ENCODE results near the gene ZNF536. TPM values are rescaled to one million over a fixed set of nuclear protein-coding genes. Genes with fewer than 3 reads are reported as not detected.

The ZNF536 gene
- total RNA-seq, 1 experiment from 2014 or later = not detected

DNA sequence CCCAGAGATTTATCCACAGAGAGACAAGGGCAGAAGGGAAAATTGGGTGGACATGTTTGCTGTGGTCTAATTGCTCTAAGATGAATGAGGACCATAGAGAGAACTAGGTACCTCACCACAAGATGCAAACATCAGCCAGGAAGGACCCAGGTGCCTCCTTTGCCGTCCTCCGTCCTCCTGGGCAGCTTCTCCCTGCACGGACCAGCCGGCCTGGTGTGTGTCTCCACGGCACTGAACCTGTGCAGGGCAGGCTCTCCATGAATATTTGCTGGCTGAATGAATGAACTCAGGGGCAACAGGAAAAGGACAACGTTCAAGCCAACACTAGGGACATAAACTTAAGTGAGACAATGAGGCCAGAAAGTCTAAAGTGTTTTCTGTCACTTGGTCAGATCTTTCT lies 143.9 kb downstream of the ZNF536 start:
- Histone ChIP-seq H3K9me3 (ENCODE audit: control insufficient read depth, low read depth, low read length) (no peaks in the 10 kb centered on the region), H3K14ac (ENCODE audit: insufficient read depth, low read length) (no peak overlapping the region), H4K91ac (ENCODE audit: insufficient read length, low read depth, low read length) (no peak overlapping the region), H3K27ac (ENCODE audit: insufficient read length, low read depth, low read length) (no peak overlapping the region), H2BK120ac (ENCODE audit: low read depth, low read length, poor library complexity, severe bottlenecking) (no peak overlapping the region), H3K23ac (ENCODE audit: insufficient read length, low read depth, low read length) (no peak overlapping the region), H3K56ac (ENCODE audit: insufficient read length, low read depth, low read length) (no peak overlapping the region), H3K27me3 (ENCODE audit: insufficient read depth, low read length) (no peaks in the 10 kb centered on the region), H2AK5ac (ENCODE audit: insufficient read length, low read length) (no peak overlapping the region), H2BK12ac (ENCODE audit: insufficient read length, low read depth, low read length) (no peak overlapping the region), H3K79me1 (ENCODE audit: insufficient read depth, low read depth, low read length, poor library complexity, severe bottlenecking) (no peaks in the 10 kb centered on the region), H3K4ac (ENCODE audit: low read depth, low read length) (no peak overlapping the region), H2AFZ (ENCODE audit: low read length) (no peak overlapping the region), H4K8ac (replicated peaks; ENCODE audit: insufficient read length, low read depth, low read length) (no peak overlapping the region), H3K4me1 (ENCODE audit: insufficient read depth, low read length) (no peaks in the 10 kb centered on the region), H2BK20ac (ENCODE audit: low read depth, low read length, poor library complexity, severe bottlenecking) (no peak overlapping the region), H4K5ac (ENCODE audit: insufficient read length, low read depth, low read length) (no peak overlapping the region), H3K79me2 (ENCODE audit: insufficient read depth, low read length) (no peaks in the 10 kb centered on the region), H3K23me2 (ENCODE audit: insufficient read length, low read depth, low read length, poor library complexity, severe bottlenecking) (no peaks in the 10 kb centered on the region), H3K4me2 (ENCODE audit: insufficient read depth, insufficient read length, low read length) (no peak overlapping the region), H2BK5ac (ENCODE audit: insufficient read length, low read length) (no peak overlapping the region), H3K9ac (ENCODE audit: extremely low read depth, insufficient read length, low read length) (no peak overlapping the region), H2BK15ac (ENCODE audit: low read depth, low read length) (no peak overlapping the region), H4K20me1 (ENCODE audit: control insufficient read depth, insufficient read depth, insufficient read length) (no peaks in the 10 kb centered on the region), H3K18ac (ENCODE audit: insufficient read length, low read depth, low read length) (no peak overlapping the region), H3T11ph (ENCODE audit: low read length) (no peak overlapping the region)
- no CpG with 5 or more reads among the region's 6 CpGs for WGBS (ENCODE audit: extremely low coverage, insufficient read length, low lambda C conversion rate)
- no peaks in the 10 kb centered on the region; a peak in 1 of 5 replicates for H3K9me3 Mint-ChIP-seq
- H3K4me3 Mint-ChIP-seq = no peak overlapping the region
- H3K27me3 Mint-ChIP-seq (ENCODE audit: low read depth) = no peaks in the 10 kb centered on the region; the same call in 1 of the 2 replicates
- TF ChIP-seq CTCF (conservative IDR thresholded peaks at IDR 0.05) = no peak
- no peak for DNase-seq
- no peaks in the 10 kb centered on the region for H3K36me3 Mint-ChIP-seq (ENCODE audit: insufficient read depth in 1 of 3, low read depth in 3 of 3)
- peaks cover 6 to 12% of the 10 kb centered on the region in 2 experiments for H3K4me1 Mint-ChIP-seq
- H3K27ac Mint-ChIP-seq = peak overlapping the region in 1 of 3 experiments; percentile 14; a peak in 1 of 7 replicates

All from H9 (cell line).